ENCODE measurements around the gene SPATA46. TPM values are rescaled to one million over a fixed set of nuclear protein-coding genes. Genes with fewer than 3 reads are reported as not detected.

The SPATA46 gene
- total and polyA plus RNA-seq, 8 donors = not detected

DNA sequence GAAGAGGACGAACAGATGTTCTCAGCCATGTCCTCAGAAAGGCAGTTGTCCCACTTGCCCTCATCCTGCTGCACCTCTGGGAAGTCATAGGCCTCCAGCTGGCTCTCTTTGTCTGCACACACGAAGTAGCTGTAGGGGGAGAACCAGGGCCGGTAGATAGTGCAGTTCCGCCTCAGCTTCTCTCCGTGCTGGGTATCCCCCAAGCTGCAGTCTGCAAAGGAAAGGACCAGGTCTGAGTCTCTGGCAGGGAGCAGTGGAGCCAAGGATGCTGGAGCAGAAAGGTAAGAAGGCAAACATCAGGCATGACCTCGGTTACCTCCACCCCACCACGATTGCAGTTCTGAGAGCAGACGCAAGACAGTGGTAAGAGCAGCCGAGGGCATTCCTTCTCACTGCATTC lies 2.2 kb downstream of the SPATA46 start:
- no peak for DNase-seq
- no peaks in the 10 kb centered on the region for H3K9me3 ChIP-seq
- H3K36me3 ChIP-seq = peaks cover 3 to 17% (median 10%) of the 10 kb centered on the region in 4 donors
- H3K27ac ChIP-seq = no peak overlapping the region
- H3K4me1 ChIP-seq = peaks cover 0 to 12% (median 8%) of the 10 kb centered on the region in 4 donors
- intact Hi-C loops (cut with DNase I; ENCODE audit: low total_unique reads) = no loop called here
- no peak overlapping the region for H3K4me3 ChIP-seq
- TF ChIP-seq POLR2A (IDR thresholded peaks at IDR 0.05) = no peak
- TF ChIP-seq EP300 (IDR thresholded peaks at IDR 0.05) = no peak
- TF ChIP-seq, protein P1, sequence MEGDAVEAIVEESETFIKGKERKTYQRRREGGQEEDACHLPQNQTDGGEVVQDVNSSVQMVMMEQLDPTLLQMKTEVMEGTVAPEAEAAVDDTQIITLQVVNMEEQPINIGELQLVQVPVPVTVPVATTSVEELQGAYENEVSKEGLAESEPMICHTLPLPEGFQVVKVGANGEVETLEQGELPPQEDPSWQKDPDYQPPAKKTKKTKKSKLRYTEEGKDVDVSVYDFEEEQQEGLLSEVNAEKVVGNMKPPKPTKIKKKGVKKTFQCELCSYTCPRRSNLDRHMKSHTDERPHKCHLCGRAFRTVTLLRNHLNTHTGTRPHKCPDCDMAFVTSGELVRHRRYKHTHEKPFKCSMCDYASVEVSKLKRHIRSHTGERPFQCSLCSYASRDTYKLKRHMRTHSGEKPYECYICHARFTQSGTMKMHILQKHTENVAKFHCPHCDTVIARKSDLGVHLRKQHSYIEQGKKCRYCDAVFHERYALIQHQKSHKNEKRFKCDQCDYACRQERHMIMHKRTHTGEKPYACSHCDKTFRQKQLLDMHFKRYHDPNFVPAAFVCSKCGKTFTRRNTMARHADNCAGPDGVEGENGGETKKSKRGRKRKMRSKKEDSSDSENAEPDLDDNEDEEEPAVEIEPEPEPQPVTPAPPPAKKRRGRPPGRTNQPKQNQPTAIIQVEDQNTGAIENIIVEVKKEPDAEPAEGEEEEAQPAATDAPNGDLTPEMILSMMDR (IDR thresholded peaks at IDR 0.05) = no peak
- no peak for TF ChIP-seq POLR2AphosphoS5 (IDR thresholded peaks at IDR 0.05)
- no peaks in the 10 kb centered on the region for H3K27me3 ChIP-seq
- 85 to 94% (median 90%) methylated on average over 9 of the region's 9 CpGs for WGBS, 5 donors

DNA sequence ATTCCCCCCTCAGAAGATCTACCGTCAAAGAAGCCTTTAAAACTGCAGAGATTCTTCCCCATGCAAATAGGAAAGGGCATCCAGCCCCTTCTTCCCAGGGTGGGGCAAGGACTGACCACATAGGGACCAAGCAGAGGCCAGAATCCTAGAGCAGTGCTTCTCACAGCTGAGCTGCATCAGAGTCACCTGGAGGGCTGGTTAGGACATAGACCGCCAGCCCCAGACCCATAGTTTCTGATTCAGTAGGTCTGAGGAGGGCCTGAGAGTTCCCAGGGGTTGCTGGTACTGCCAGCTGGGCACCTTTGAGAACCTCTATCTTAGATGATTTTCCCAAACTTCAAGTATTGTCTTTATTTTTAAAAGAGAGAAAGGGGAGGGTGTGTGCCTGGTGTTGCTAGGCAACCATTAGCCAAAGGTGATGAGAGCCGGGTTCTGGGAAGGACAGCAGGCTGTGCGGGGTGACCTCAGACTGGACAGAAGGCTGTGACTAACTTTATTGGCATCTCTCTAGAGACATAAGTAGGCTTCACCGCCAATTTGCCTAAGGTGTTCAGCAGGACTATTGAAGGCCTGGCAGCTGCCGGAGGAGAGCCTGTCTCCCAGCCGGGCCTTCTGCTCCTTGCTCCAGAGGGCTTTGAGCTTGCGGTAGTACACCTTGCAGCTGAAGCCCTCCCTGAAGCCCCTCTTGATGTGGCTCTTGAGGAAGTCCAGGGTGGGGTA lies 3.0 kb downstream of the SPATA46 start:
- intact Hi-C loops (cut with DNase I; ENCODE audit: low total_unique reads) = no loop called here
- no peaks in the 10 kb centered on the region for H3K9me3 ChIP-seq
- TF ChIP-seq EP300 (IDR thresholded peaks at IDR 0.05) (no peak), POLR2A (IDR thresholded peaks at IDR 0.05) (no peak), POLR2AphosphoS5 (IDR thresholded peaks at IDR 0.05) (no peak)
- TF ChIP-seq, protein P1 (IDR thresholded peaks at IDR 0.05) = no peak
- no peaks in the 10 kb centered on the region for H3K27me3 ChIP-seq
- no peak for DNase-seq
- H3K4me3 ChIP-seq = no peak overlapping the region
- peaks cover 0 to 12% (median 8%) of the 10 kb centered on the region in 4 donors for H3K4me1 ChIP-seq
- peaks cover 3 to 19% (median 10%) of the 10 kb centered on the region in 4 donors for H3K36me3 ChIP-seq
- 90 to 94% (median 94%) methylated on average over 8 of the region's 8 CpGs for WGBS, 5 donors
- H3K27ac ChIP-seq = no peak overlapping the region

DNA sequence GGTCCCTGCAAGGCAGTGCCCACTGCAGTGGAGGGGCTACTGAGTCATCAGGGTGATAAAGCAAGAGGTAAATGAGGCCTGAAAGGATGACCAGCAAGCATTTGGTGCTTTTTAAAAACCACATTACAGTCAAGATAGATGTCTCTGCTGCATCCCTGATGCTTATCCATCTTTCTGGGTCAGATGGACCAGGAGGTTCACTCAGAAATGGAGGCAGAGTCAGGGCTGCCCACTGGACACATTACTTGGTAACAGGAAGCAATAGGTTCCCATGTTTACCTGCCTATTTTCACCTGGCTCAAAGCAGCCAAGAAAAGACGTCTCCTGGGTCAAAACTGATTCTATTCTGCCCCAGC lies 3.6 kb downstream of the SPATA46 start:
- no peak for DNase-seq
- TF ChIP-seq POLR2AphosphoS5 (IDR thresholded peaks at IDR 0.05) (no peak), POLR2A (IDR thresholded peaks at IDR 0.05) (no peak), EP300 (IDR thresholded peaks at IDR 0.05) (no peak)
- TF ChIP-seq, protein P1 (IDR thresholded peaks at IDR 0.05) = no peak
- no peak overlapping the region for H3K4me3 ChIP-seq
- no peaks in the 10 kb centered on the region for H3K27me3 ChIP-seq
- no peaks in the 10 kb centered on the region for H3K9me3 ChIP-seq
- H3K27ac ChIP-seq = no peak overlapping the region
- peaks cover 4 to 24% (median 12%) of the 10 kb centered on the region in 4 donors for H3K36me3 ChIP-seq
- intact Hi-C loops (cut with DNase I; ENCODE audit: low total_unique reads) = no loop called here
- WGBS, 5 donors = 33 to 67% (median 55%) methylated on average over 1 of the region's 1 CpG
- H3K4me1 ChIP-seq = peaks cover 0 to 12% (median 8%) of the 10 kb centered on the region in 4 donors

DNA sequence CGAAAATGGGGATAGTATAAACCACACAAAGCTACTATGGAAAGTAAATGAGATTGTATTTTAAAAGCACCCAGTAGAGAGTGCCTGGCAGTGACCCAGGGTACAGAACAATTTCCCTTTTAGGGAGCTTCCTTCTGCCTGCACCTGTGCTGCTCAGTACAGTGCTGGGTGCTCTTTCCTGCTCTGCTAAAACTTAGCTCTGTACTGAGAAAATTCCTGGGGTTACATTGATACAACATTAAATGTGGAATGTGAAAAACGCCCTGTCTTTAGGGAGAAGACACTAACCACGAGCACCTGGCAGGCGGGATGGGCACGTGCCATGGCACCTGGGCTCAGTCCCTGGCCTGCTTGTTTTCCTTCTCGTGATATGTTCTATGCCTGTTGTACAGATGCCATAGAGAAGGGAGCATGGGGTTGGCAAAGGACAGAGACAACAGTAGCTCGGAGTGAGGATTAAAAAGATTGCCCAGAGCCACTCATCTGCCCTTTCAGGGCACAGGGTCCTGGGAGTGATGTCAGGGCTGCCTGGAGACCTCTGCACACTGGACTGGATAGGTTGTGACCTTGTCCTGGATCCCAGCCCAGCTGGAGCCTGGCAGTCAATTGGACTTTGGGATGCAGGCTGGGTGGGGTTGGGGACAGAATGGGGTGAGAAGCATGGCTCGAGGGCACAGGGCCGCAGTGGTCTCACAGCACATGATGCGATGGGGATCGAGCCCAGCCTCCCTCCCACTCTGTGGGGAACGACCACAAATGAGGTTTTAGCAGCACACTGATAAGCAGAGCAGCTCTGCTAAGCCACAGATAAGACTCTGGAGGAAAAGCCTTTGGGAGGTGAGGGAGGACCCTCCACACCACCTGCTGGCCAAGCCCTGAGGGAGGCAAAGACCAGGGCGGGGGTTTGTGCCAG lies 4.2 kb downstream of the SPATA46 start:
- Histone ChIP-seq H3K36me3 (peaks cover 6 to 30% (median 17%) of the 10 kb centered on the region in 4 donors), H3K4me3 (no peak overlapping the region), H3K27ac (no peak overlapping the region), H3K27me3 (no peaks in the 10 kb centered on the region), H3K9me3 (no peaks in the 10 kb centered on the region), H3K4me1 (peaks cover 0 to 12% (median 8%) of the 10 kb centered on the region in 4 donors)
- DNase-seq = peak in 1 of 2 donors; percentile 17
- 32 to 53% (median 41%) methylated on average over 13 of the region's 13 CpGs for WGBS, 5 donors
- TF ChIP-seq, protein P1 (IDR thresholded peaks at IDR 0.05) = no peak
- intact Hi-C loops (cut with DNase I; ENCODE audit: low total_unique reads) = no loop called here

Measured in stomach (tissue), 9 donors.